ENCODE measurements around the gene ADCYAP1R1.

GRCh38 chr7:31107106-31108090 is 55.3 kb downstream of the ADCYAP1R1 start:
- TF ChIP-seq CTCF (IDR thresholded peaks at IDR 0.05; ENCODE audit: low read depth, low read length) (no peak), EZH2phosphoT487 (IDR thresholded peaks at IDR 0.05; ENCODE audit: low read depth) (no peak)

Measured in OCI-LY3 (cell line).